Measurements from ENCODE around the gene HOXB9. TPM values are rescaled to one million over a fixed set of nuclear protein-coding genes. Genes with fewer than 3 reads are reported as not detected.

HOXB9 gene
- total and polyA plus RNA-seq, 2 donors (not counting 3 experiments of a cell fraction or from before 2014, with no cell fraction given), result 0.79 to 1.1 TPM

DNA sequence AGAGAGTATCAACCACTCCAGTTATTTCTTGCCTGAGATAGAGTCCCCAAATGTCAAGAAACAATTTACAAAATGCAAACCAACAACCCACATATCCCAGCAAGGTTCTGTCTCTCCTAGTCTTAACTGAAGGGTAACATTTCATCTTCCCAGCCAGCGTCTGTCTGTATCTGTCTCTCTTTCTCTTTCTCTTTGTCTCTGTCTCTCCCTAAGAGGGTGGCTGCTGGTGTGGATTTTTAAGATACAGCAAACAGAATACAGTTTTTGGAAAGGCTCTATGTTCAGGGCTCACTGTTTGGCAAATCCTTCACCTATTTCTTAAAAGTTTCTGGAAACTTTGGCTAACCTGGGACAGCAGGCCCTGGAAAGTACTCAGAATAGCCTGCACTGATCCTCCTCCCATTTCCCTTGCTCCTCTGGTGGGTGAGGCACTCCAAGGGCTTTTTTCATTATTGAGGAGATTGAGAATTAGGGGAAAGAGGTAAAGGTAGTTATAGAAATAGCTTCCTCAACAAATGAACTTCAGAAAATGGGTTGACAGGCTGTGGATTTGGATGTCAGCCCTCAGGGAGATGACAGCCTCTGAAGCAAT, 54.2 kb downstream of the HOXB9 start:
- FAIRE-seq (no peak), DNase-seq (ENCODE audit: low read depth, low spot score) (peak; percentile 50)
- Histone ChIP-seq H3K4me3 (replicated peaks in 1 of 3; ENCODE audit: insufficient read depth in 1 of 3, low read depth in 1 of 3, low read length in 3 of 3) (peak overlapping the region in 1 of 3 experiments; percentile 53), H3K4me1 (ENCODE audit: control insufficient read depth, extremely low read depth, insufficient read depth, low read length) (peaks cover 92% of the 10 kb centered on the region), H3K79me2 (ENCODE audit: control insufficient read depth, insufficient read depth, low read length) (peaks cover 98% of the 10 kb centered on the region), H3K36me3 (ENCODE audit: control insufficient read depth in 2 of 2, extremely low read depth in 1 of 2, insufficient read depth in 2 of 2, low read length in 2 of 2) (peaks cover 0 to 3% of the 10 kb centered on the region in 2 experiments), H3K9me3 (replicated peaks; ENCODE audit: control insufficient read depth, insufficient read depth, low read length) (no peaks in the 10 kb centered on the region), H3K27ac (ENCODE audit: insufficient read depth, low read depth, low read length) (peak overlapping the region; percentile 68), H3K4me2 (ENCODE audit: insufficient read depth, low read length) (peak overlapping the region; percentile 80), H3K9me1 (replicated peaks; ENCODE audit: control insufficient read depth, extremely low read depth, insufficient read depth, low read length) (no peaks in the 10 kb centered on the region), H2AFZ (ENCODE audit: low read depth, low read length) (no peak overlapping the region), H4K20me1 (replicated peaks; ENCODE audit: control insufficient read depth, extremely low read depth, insufficient read depth, low read length) (no peaks in the 10 kb centered on the region), H3K27me3 (ENCODE audit: control insufficient read depth in 2 of 2, insufficient read depth in 2 of 2, low read length in 2 of 2) (no peaks in the 10 kb centered on the region), H3K9ac (replicated peaks; ENCODE audit: extremely low read depth, insufficient read depth, low read length) (peak overlapping the region; percentile 60)
- ChIA-PET POLR2A (no interaction called here), CTCF (no interaction called here)
- dilution Hi-C loops (cut with MboI; ENCODE audit: extremely low pct_ligation_motif_present, low sequenced_read_pairs) (no loop called here), intact Hi-C loops (cut with micrococcal nuclease) (loop anchor here (2.0 kb wide), 1 partner anchor 15 kb away; no protein-coding TSS in a partner anchor)
- no TSS peak for BruUV-seq (replicated peaks)
- no peak for TF ChIP-seq POLR2A (IDR thresholded peaks at IDR 0.05; ENCODE audit: low read depth, low read length)

MicroRNAs within 50 kb of the gene (microRNA counts, 767-probe panel; counts per million panel counts)
- microRNA hsa-miR-10a-5p, result 723 counts per million, percentile 96 among the panel's probes with 10 or more counts

Small RNAs within 50 kb of the gene (microRNA-seq; reads per million reads assigned to microRNA genes)
- gene MIR196A1 (ENCODE audit: borderline number of aligned reads, borderline replicate concordance), result not detected

Small RNAs within 50 kb of the gene (small RNA-seq; reads per million reads assigned to genes)
- gene MIR196A1 (ENCODE audit: insufficient read depth, insufficient read length, low read depth, low replicate concordance), result not detected

Other genes with a start within 250 kb of the HOXB9 start
- gene SKAP1, start 196.1 kb downstream of the HOXB9 start, total RNA-seq, result 0.51 and 0.75 TPM in 2 replicates
- gene SKAP1, start 196.1 kb downstream of the HOXB9 start, polyA plus RNA-seq, result not detected in 2 replicates
- gene HOXB1, start 95.3 kb downstream of the HOXB9 start, total RNA-seq, result not detected in 2 replicates
- not detected in 2 replicates for gene HOXB1, start 95.3 kb downstream of the HOXB9 start, polyA plus RNA-seq
- gene HOXB2, start 81.2 kb downstream of the HOXB9 start, total RNA-seq, result 21.5 and 23.3 TPM in 2 replicates
- gene HOXB2, start 81.2 kb downstream of the HOXB9 start, polyA plus RNA-seq, result 14.1 and 16.8 TPM in 2 replicates
- 11.2 and 13.1 TPM in 2 replicates for gene HOXB4, start 48.0 kb downstream of the HOXB9 start, total RNA-seq
- gene HOXB4, start 48.0 kb downstream of the HOXB9 start, polyA plus RNA-seq, result 4.6 and 5.4 TPM in 2 replicates
- gene HOXB3, start 36.1 kb downstream of the HOXB9 start, total RNA-seq, result 45.0 and 56.6 TPM in 2 replicates
- 29.6 and 33.0 TPM in 2 replicates for gene HOXB3, start 36.1 kb downstream of the HOXB9 start, polyA plus RNA-seq
- 7.3 and 8.5 TPM in 2 replicates for gene HOXB5, start 32.6 kb downstream of the HOXB9 start, total RNA-seq
- gene HOXB5, start 32.6 kb downstream of the HOXB9 start, polyA plus RNA-seq, result 2.0 and 2.6 TPM in 2 replicates
- 24.0 and 27.4 TPM in 2 replicates for gene HOXB6, start 21.4 kb downstream of the HOXB9 start, total RNA-seq
- 8.8 and 10.0 TPM in 2 replicates for gene HOXB6, start 21.4 kb downstream of the HOXB9 start, polyA plus RNA-seq
- gene HOXB7, start 15.3 kb downstream of the HOXB9 start, total RNA-seq, result 24.5 and 29.8 TPM in 2 replicates
- 23.5 and 24.2 TPM in 2 replicates for gene HOXB7, start 15.3 kb downstream of the HOXB9 start, polyA plus RNA-seq
- 1.7 and 2.0 TPM in 2 replicates for gene HOXB8, start 11.1 kb downstream of the HOXB9 start, total RNA-seq
- 1.6 and 2.4 TPM in 2 replicates for gene HOXB8, start 11.1 kb downstream of the HOXB9 start, polyA plus RNA-seq
- not detected in 2 replicates for gene PRAC1, start 96.2 kb upstream of the HOXB9 start, total RNA-seq
- gene PRAC1, start 96.2 kb upstream of the HOXB9 start, polyA plus RNA-seq, result not detected in 2 replicates
- not detected in 2 replicates for gene PRAC2, start 96.8 kb upstream of the HOXB9 start, total RNA-seq
- gene PRAC2, start 96.8 kb upstream of the HOXB9 start, polyA plus RNA-seq, result not detected in 2 replicates
- gene HOXB13, start 102.4 kb upstream of the HOXB9 start, total RNA-seq, result not detected in 2 replicates
- gene HOXB13, start 102.4 kb upstream of the HOXB9 start, polyA plus RNA-seq, result not detected in 2 replicates
- gene TTLL6, start 190.9 kb upstream of the HOXB9 start, total RNA-seq, result not detected in 2 replicates
- not detected in 2 replicates for gene TTLL6, start 190.9 kb upstream of the HOXB9 start, polyA plus RNA-seq
- gene CALCOCO2, start 204.7 kb upstream of the HOXB9 start, total RNA-seq, result 52.1 and 64.9 TPM in 2 replicates
- 20.6 and 22.0 TPM in 2 replicates for gene CALCOCO2, start 204.7 kb upstream of the HOXB9 start, polyA plus RNA-seq

Measured in endothelial cell of umbilical vein (primary cell).